A172 (cell line): Measurements from ENCODE around the gene ANXA2. TPM values are rescaled to one million over a fixed set of nuclear protein-coding genes. Genes with fewer than 3 reads are reported as not detected.

Experiments used
- total RNA-seq: library from RNA; depleted of rRNA; stranded (reverse); fragments of >200 nt; shearing (Covaris generic); gene quantifications from 2 replicates; pipeline ENCODE4 v1.2.3, GENCODE V29; 2014; rRNA removed

ANXA2 gene
- total RNA-seq, 1 experiment from 2014 or later, result 4,320 TPM

Other genes with a start within 250 kb of the ANXA2 start
- gene ICE2, start 81.2 kb upstream of the ANXA2 start, total RNA-seq, result 29.2 and 31.9 TPM in 2 replicates